ENCODE measurements around the gene MRPL52.
"Not testable (repeated sequence)": the region's sequence is repeated elsewhere in the genome, so short reads cannot be mapped to it uniquely, and the experiment has no call there.

The MRPL52 gene

GRCh38 chr14:22829661-22830442, at the start of gene MRPL52:
Gene MRPL52 (plus strand): TSS chr14:22829887. CDS start chr14:22829913, 26 bp downstream.
- DNase-seq, result peak; percentile 91

- no peak for DNase-seq
These were observed 49.5 kb upstream of the MRPL52 start for GRCh38 chr14:22780105-22780679.

GRCh38 chr14:22780941-22781300, 48.8 kb upstream of the MRPL52 start:
- DNase-seq, result no peak

- no peak for DNase-seq
These were observed 48.2 kb upstream of the MRPL52 start for GRCh38 chr14:22781301-22781991.

GRCh38 chr14:22786685-22787084, 43.0 kb upstream of the MRPL52 start:
- no peak for DNase-seq

- no peak for DNase-seq
These were observed 38.4 kb upstream of the MRPL52 start for GRCh38 chr14:22791301-22791700.

- DNase-seq, result no peak
These were observed 37.5 kb upstream of the MRPL52 start for GRCh38 chr14:22792158-22792557.

- DNase-seq, result not testable (repeated sequence)
These were observed 36.1 kb upstream of the MRPL52 start for GRCh38 chr14:22793550-22793949.

- DNase-seq, result no peak
These were observed 35.7 kb upstream of the MRPL52 start for GRCh38 chr14:22793976-22794375.

- DNase-seq, result no peak
These were observed 35.1 kb upstream of the MRPL52 start for GRCh38 chr14:22794551-22794951.

- no peak for DNase-seq
These were observed 33.5 kb upstream of the MRPL52 start for GRCh38 chr14:22796087-22796707.

GRCh38 chr14:22797017-22797917, 32.4 kb upstream of the MRPL52 start:
- DNase-seq, result no peak

- no peak for DNase-seq
These were observed 31.2 kb upstream of the MRPL52 start for GRCh38 chr14:22798528-22798927.

- DNase-seq, result no peak
These were observed 29.3 kb upstream of the MRPL52 start for GRCh38 chr14:22800346-22800745.

GRCh38 chr14:22801716-22802115, 28.0 kb upstream of the MRPL52 start:
- DNase-seq, result no peak

- DNase-seq, result no peak
These were observed 26.6 kb upstream of the MRPL52 start for GRCh38 chr14:22802860-22803686.

GRCh38 chr14:22803687-22803974, 26.1 kb upstream of the MRPL52 start:
- no peak for DNase-seq

GRCh38 chr14:22805235-22805634, 24.5 kb upstream of the MRPL52 start:
- not testable (repeated sequence) for DNase-seq

GRCh38 chr14:22807432-22808087, 22.1 kb upstream of the MRPL52 start:
- DNase-seq, result no peak

- DNase-seq, result no peak
These were observed 21.1 kb upstream of the MRPL52 start for GRCh38 chr14:22808388-22809209.
